Stimulated activated CD4-positive, alpha-beta T cell treated with anti-CD3 and anti-CD28 coated beads, TNF-alpha, amount 100 ng/mL, for 4 hours (primary cell): ENCODE measurements around the gene ZNF609.
"Not testable (repeated sequence)": the region's sequence is repeated elsewhere in the genome, so short reads cannot be mapped to it uniquely, and the experiment has no call there.

Source experiments
- DNase-seq, 3 experiments: peaks; one replicate each; pipeline ENCODE4 v3.0.0-alpha.2; 2020; ENCODE audit warnings: low read depth in 3 of 3

The ZNF609 gene

GRCh38 chr15:64623347-64623996 is 163.1 kb downstream of the ZNF609 start:
- DNase-seq = no peak

DNA sequence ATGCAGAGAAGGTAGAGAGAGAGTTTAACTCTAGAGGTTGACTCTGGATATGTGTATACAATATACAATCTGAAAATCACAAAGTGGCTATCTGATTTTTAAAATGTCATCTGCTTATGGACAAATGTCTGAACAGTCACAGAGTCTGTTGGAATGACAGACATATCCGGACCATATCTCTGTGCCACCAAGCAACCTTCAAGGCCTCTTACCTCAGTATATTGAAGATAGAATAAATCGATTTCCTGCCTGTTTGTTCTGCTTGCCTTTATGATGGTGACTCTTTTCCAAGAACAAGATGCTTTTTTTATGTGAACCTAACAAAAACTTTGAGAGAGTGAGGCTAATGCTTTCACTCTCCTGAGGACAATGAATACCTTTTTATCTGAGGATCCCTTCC is 163.9 kb downstream of the ZNF609 start:
- no peak for DNase-seq

DNA sequence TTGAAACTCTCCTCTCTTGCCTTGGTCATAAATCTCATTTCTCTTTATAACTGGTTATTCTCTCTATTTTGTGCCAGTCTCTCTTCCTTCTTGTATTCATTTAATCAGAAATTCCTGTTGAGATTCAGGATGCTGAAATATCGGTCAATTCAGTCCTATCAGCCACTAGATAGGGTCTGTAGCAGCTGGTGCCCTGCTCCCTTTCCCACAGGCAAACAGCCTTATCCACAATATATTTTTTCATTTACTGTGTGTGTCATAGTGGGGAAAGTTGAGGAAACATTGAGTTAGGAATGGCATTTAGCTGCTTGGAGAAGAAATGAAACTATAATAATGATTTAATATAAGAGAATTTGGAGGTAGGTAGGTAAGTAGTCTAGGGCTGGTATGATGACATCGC is 168.7 kb downstream of the ZNF609 start:
- no peak for DNase-seq

DNA sequence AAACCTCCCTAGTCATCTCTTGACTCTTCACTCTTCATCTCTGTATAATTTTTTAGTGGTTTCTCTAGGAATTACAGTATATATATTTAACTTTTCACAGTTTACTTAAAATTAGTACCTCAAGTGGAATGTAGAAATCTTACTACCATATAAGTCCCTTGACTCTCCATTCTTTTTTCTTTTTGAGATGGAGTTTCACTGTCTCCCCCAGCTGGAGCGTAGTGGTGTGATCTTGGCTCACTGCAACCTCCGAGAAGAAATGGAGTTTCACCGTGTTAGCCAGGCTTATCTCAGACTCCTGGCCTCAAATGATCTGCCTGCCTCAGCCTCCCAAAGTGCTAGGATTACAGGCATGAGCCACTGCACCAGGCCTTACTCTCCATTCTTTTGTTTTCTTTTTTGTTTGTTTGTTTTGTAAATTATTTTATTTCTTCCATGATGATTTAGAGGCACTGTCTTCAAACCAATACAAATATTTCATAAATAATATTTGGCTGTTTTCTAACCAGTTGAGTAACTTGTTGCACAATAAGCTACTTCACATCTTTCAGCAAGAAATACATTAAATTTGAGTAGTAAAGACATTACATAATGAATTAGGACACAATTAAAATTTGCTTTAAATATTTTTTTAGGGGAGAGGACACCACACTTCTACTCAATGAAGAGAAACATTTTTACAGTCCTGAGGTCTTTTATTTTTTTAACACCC is 170.2 kb downstream of the ZNF609 start:
- DNase-seq = no peak

- DNase-seq = not testable (repeated sequence)
These were observed 172.3 kb downstream of the ZNF609 start for GRCh38 chr15:64632639-64633038.

DNA sequence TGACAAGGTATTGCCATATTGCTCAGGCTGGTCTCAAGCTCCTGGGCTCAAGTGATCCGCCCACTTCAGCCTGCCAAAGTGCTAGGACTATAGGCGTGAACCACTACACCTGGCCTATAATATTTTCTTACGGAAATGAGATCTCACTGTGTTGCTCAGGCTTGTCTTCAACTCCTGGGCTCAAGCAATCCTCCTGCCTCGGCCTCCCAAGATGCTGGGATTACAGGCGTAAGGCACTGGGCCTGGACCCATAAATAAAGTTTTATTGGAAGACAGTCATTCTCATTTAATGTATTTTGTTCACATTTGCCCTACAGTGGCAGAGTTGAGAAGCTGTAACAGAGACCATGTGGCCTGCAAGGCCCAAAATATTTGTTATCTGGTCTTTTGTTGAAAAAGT is 173.0 kb downstream of the ZNF609 start:
- DNase-seq = no peak

- DNase-seq = no peak
These were observed 173.6 kb downstream of the ZNF609 start for GRCh38 chr15:64634027-64634426.

- DNase-seq = no peak
These were observed 174.5 kb downstream of the ZNF609 start for GRCh38 chr15:64634576-64635498.

GRCh38 chr15:64635499-64636495 is 175.4 kb downstream of the ZNF609 start:
- DNase-seq = no peak

GRCh38 chr15:64636556-64636955 is 176.2 kb downstream of the ZNF609 start:
- DNase-seq = no peak

DNA sequence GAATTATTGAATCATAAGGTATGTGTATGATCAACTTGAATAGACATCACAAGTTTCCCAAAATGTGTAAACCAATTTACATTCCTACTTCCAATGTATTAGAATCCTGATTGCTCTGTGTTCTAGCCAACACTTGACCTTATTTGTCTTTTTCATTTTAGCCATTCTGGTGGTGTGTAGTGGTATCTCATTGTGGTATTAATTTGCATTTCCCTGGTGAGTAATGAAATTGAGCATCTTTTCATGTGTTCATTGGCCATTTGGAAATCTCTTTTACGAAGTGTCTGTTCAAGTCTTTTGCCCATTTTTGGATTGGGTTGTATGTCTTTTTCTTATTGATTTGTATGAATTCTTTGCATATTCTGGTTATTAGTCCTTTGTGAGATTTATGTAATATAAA is 177.0 kb downstream of the ZNF609 start:
- DNase-seq = no peak

DNA sequence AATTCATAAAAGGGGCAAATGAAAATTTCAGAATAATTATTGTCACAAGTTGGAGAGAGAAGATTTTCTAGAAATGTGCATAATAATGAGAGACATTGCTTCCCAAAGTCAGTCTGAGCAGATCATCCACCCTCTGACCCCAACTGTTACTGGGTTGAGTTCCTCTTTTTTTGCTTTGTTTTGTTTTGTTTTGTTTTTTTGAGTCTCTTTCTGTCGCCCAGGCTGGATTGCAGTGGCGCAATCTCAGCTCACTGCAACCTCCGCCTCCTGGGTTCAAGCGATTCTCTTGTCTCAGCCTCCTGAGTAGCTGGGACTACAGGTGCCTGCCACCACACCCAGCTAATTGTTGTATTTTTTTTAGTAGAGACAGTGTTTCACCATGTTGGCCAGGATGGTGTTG is 179.4 kb downstream of the ZNF609 start:
- not testable (repeated sequence) for DNase-seq

GRCh38 chr15:64640146-64640871 is 179.9 kb downstream of the ZNF609 start:
- no peak for DNase-seq

GRCh38 chr15:64642875-64643274 is 182.5 kb downstream of the ZNF609 start:
- DNase-seq = no peak

- no peak for DNase-seq
These were observed 183.3 kb downstream of the ZNF609 start for GRCh38 chr15:64643685-64644084.

GRCh38 chr15:64644811-64645210 is 184.4 kb downstream of the ZNF609 start:
- DNase-seq = not testable (repeated sequence)

- no peak for DNase-seq
These were observed 185.6 kb downstream of the ZNF609 start for GRCh38 chr15:64645995-64646394.

DNA sequence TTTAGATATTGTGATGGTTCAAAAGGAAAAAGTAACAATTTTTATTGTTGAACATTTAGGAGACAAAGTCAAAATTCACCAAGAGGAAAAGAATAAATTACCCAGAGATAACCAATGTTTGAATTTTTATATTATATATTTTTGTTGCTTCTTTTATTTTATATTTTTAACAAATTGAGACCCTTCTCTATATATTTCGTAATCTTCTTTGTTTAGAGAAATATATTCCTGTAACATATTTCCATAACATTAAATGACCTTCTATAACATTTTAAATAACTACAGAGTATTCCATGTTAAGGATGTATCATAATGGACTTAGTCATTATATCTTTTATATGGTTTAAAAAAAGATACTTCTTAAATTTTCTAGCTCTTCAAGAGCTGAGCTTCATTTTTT is 187.0 kb downstream of the ZNF609 start:
- DNase-seq = no peak

DNA sequence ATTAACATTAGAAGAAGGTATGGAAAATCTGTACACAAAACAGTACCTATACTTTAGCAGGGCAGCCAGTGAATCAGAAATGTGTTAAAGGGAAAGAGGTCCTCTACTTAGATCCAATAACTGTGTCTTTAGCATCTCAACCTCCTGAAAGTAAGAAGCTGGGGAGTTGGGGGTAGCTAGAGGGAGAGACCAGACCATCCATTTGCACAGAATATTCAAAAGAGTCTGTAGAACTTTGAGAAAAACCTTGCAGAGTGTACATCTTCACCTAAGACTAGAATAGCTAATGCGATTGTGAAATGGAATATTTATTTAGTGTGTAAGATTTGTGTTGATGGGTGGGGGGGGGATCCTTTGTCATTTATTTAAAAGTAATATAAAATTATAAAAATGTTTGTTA is 190.2 kb downstream of the ZNF609 start:
- no peak for DNase-seq

- peak in 1 of 3 experiments; percentile 20 for DNase-seq
These were observed 191.3 kb downstream of the ZNF609 start for GRCh38 chr15:64651601-64652191.
